Measurements from ENCODE around the gene TCERG1L.

- TF ChIP-seq, protein P1, sequence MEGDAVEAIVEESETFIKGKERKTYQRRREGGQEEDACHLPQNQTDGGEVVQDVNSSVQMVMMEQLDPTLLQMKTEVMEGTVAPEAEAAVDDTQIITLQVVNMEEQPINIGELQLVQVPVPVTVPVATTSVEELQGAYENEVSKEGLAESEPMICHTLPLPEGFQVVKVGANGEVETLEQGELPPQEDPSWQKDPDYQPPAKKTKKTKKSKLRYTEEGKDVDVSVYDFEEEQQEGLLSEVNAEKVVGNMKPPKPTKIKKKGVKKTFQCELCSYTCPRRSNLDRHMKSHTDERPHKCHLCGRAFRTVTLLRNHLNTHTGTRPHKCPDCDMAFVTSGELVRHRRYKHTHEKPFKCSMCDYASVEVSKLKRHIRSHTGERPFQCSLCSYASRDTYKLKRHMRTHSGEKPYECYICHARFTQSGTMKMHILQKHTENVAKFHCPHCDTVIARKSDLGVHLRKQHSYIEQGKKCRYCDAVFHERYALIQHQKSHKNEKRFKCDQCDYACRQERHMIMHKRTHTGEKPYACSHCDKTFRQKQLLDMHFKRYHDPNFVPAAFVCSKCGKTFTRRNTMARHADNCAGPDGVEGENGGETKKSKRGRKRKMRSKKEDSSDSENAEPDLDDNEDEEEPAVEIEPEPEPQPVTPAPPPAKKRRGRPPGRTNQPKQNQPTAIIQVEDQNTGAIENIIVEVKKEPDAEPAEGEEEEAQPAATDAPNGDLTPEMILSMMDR (IDR thresholded peaks at IDR 0.05), result no peak
- TF ChIP-seq POLR2A (IDR thresholded peaks at IDR 0.05), result no peak
Observed at GRCh38 chr10:131279516-131279915, 32.0 kb downstream of the TCERG1L start.

All from Peyer's patch (tissue), 4 donors.